Neural cell (in vitro differentiated cells): ENCODE measurements around the gene KIF20B. TPM values are rescaled to one million over a fixed set of nuclear protein-coding genes. Genes with fewer than 3 reads are reported as not detected.
A peak's percentile ranks its signal among the peaks of the same experiment; 100 is the strongest.

ENCODE experiments used
- H2AFZ ChIP-seq: fragments of 200-600, 300-800 bp; sonication (generic), shearing (Covaris generic); 2 replicates; pipeline ENCODE4 v1.6.0; 2014; ENCODE audit warnings: low read depth, mild to moderate bottlenecking, antibody characterized with exemption, low read length, moderate library complexity
- H3F3A ChIP-seq: fragments of 200-600 bp; shearing (Covaris generic); 2 replicates; pipeline ENCODE4 v1.6.1; 2016; ENCODE audit warnings: mild to moderate bottlenecking, moderate library complexity, mixed read lengths, antibody characterized with exemption, low read length; ENCODE audit not compliant: insufficient read depth, poor library complexity, severe bottlenecking
- H3K27ac ChIP-seq: fragments of 200-600, 300-800 bp; sonication (generic), shearing (Covaris generic); 2 replicates; pipeline ENCODE4 v1.5.1; 2014; ENCODE audit warnings: mild to moderate bottlenecking, low read length, moderate library complexity
- H3K27me3 ChIP-seq: fragments of 300-800, 200-600 bp; sonication (generic), shearing (Covaris generic); 2 replicates; pipeline ENCODE4 v1.6.0; 2014; ENCODE audit warnings: mild to moderate bottlenecking, low read depth, low read length, moderate library complexity; ENCODE audit not compliant: insufficient read depth
- H3K36me3 ChIP-seq: fragments of 300-800, 200-600 bp; sonication (generic), shearing (Covaris generic); 2 replicates; pipeline ENCODE4 v1.5.1; 2014; ENCODE audit warnings: mild to moderate bottlenecking, antibody characterized with exemption, low read length, moderate library complexity; ENCODE audit not compliant: insufficient read depth
- H3K4me2 ChIP-seq: fragments of 300-800, 200-600 bp; sonication (generic), shearing (Covaris generic); 2 replicates; pipeline ENCODE4 v1.6.0; 2014; ENCODE audit warnings: mild to moderate bottlenecking, low read length
- H3K4me3 ChIP-seq: fragments of 300-800, 200-600 bp; sonication (generic), shearing (Covaris generic); 2 replicates; pipeline ENCODE4 v1.5.1; 2014; ENCODE audit warnings: mild to moderate bottlenecking, low read length, moderate library complexity
- H3K79me2 ChIP-seq: fragments of 200-600 bp; shearing (Covaris generic); replicated peaks from 2 replicates; pipeline ENCODE4 v1.6.0; 2014; ENCODE audit warnings: mild to moderate bottlenecking, low read length, moderate library complexity; ENCODE audit not compliant: insufficient read depth
- H3K9ac ChIP-seq: fragments of 300-800, 200-600 bp; sonication (generic), shearing (Covaris generic); 2 replicates; pipeline ENCODE4 v1.6.1; 2016; ENCODE audit warnings: mild to moderate bottlenecking, low read length, mixed read lengths
- H3K9me2 ChIP-seq: fragments of 200-600 bp; shearing (Covaris generic); 2 replicates; pipeline ENCODE4 v1.6.1; 2016; ENCODE audit warnings: mild to moderate bottlenecking, low read length, mixed read lengths; ENCODE audit not compliant: insufficient read depth
- H3K9me3 ChIP-seq: fragments of 200-600, 300-800 bp; sonication (generic), shearing (Covaris generic); 2 replicates; pipeline ENCODE4 v1.6.1; 2016; ENCODE audit warnings: mild to moderate bottlenecking, mixed run types, low read length, moderate library complexity, mixed read lengths
- H4K20me1 ChIP-seq: fragments of 200-600 bp; shearing (Covaris generic); 2 replicates; pipeline ENCODE4 v1.6.1; 2016; ENCODE audit warnings: mild to moderate bottlenecking, mixed run types; ENCODE audit not compliant: insufficient read depth
- CTCF ChIP-seq: fragments of 450-650 bp; IDR thresholded peaks from 2 replicates; pipeline ENCODE4 v1.5.1; 2014; ENCODE audit warnings: antibody characterized with exemption, mild to moderate bottlenecking, moderate library complexity; ENCODE audit not compliant: poor library complexity, severe bottlenecking
- EP300 ChIP-seq: fragments of 450-650 bp; conservative IDR thresholded peaks from 2 replicates; pipeline ENCODE4 v1.6.1; 2014; ENCODE audit warnings: antibody characterized with exemption, mild to moderate bottlenecking, moderate library complexity; ENCODE audit not compliant: poor library complexity, severe bottlenecking
- EZH2 ChIP-seq: fragments of 200-600, 300-800 bp; shearing (Covaris generic), sonication (generic); IDR thresholded peaks from 2 replicates; pipeline ENCODE4 v1.6.1; 2014; ENCODE audit warnings: antibody characterized with exemption, low read length, borderline replicate concordance, mild to moderate bottlenecking; ENCODE audit not compliant: insufficient read depth, poor library complexity, severe bottlenecking
- MXI1 ChIP-seq: fragments of 450-650 bp; conservative IDR thresholded peaks from 2 replicates; pipeline ENCODE4 v1.6.1; 2014; ENCODE audit warnings: antibody characterized with exemption, mild to moderate bottlenecking; ENCODE audit not compliant: poor library complexity, severe bottlenecking
- POLR2AphosphoS5 ChIP-seq: IDR thresholded peaks from 2 replicates; pipeline ENCODE4 v1.6.1; 2012
- RAD21 ChIP-seq: fragments of 450-650 bp; conservative IDR thresholded peaks from 2 replicates; pipeline ENCODE4 v1.6.1; 2014; ENCODE audit warnings: antibody characterized with exemption, mild to moderate bottlenecking, moderate library complexity
- REST ChIP-seq: IDR thresholded peaks from 2 replicates; pipeline ENCODE4 v1.6.1; 2012; ENCODE audit warnings: borderline replicate concordance
- SMC3 ChIP-seq: fragments of 450-650 bp; conservative IDR thresholded peaks from 2 replicates; pipeline ENCODE4 v1.6.1; 2014; ENCODE audit warnings: antibody characterized with exemption, mild to moderate bottlenecking, moderate library complexity; ENCODE audit not compliant: poor library complexity
- TAF1 ChIP-seq: IDR thresholded peaks from 2 replicates; pipeline ENCODE4 v1.6.1; 2012; ENCODE audit warnings: low read depth
- polyA plus RNA-seq: library from polyadenylated mRNA; depleted of rRNA; stranded (reverse); fragments of >200 nt; gene quantifications from 2 replicates; pipeline ENCODE4 v1.2.3, GENCODE V29; 2014

Gene KIF20B
- polyA plus RNA-seq, 1 donor from 2014 or later, result 3.9 TPM

GRCh38 chr10:89734616-89735015 lies 33.2 kb downstream of the KIF20B start:
- no peak overlapping the region for H3K4me3 ChIP-seq
- H3K79me2 ChIP-seq, result no peaks in the 10 kb centered on the region
- H3K36me3 ChIP-seq, result no peaks in the 10 kb centered on the region
- no peaks in the 10 kb centered on the region for H3K27me3 ChIP-seq
- H3K27ac ChIP-seq, result no peak overlapping the region
- peak; percentile 89 for TF ChIP-seq POLR2AphosphoS5
- no peak for TF ChIP-seq REST
- TF ChIP-seq EP300, result peak; percentile 86
- no peaks in the 10 kb centered on the region for H4K20me1 ChIP-seq
- no peaks in the 10 kb centered on the region for H3F3A ChIP-seq
- H2AFZ ChIP-seq, result no peak overlapping the region
- H3K9ac ChIP-seq, result no peak overlapping the region
- no peaks in the 10 kb centered on the region for H3K9me2 ChIP-seq
- no peaks in the 10 kb centered on the region for H3K9me3 ChIP-seq
- no peak overlapping the region for H3K4me2 ChIP-seq

- Histone ChIP-seq H2AFZ (no peak overlapping the region), H3K9me3 (no peaks in the 10 kb centered on the region), H3K4me2 (no peak overlapping the region), H3K79me2 (no peaks in the 10 kb centered on the region), H3K27me3 (no peaks in the 10 kb centered on the region), H3K4me3 (no peak overlapping the region), H3K9me2 (no peaks in the 10 kb centered on the region), H3F3A (no peaks in the 10 kb centered on the region), H3K9ac (no peak overlapping the region), H3K36me3 (no peaks in the 10 kb centered on the region), H4K20me1 (no peaks in the 10 kb centered on the region), H3K27ac (no peak overlapping the region)
- TF ChIP-seq RAD21 (no peak), MXI1 (no peak), REST (no peak), EZH2 (no peak), SMC3 (no peak), EP300 (no peak), POLR2AphosphoS5 (no peak), TAF1 (no peak), CTCF (no peak)
These were observed 37.3 kb downstream of the KIF20B start for GRCh38 chr10:89738551-89739209.
